NCI-H2171 (cell line): Measurements from ENCODE around the gene FES.
A peak's percentile ranks its signal among the peaks of the same experiment; 100 is the strongest.

Experiments used
- DNase-seq: peaks from one replicate; lab custom pipeline; 2025; lab: John Stamatoyannopoulos, UW

The FES gene

DNA sequence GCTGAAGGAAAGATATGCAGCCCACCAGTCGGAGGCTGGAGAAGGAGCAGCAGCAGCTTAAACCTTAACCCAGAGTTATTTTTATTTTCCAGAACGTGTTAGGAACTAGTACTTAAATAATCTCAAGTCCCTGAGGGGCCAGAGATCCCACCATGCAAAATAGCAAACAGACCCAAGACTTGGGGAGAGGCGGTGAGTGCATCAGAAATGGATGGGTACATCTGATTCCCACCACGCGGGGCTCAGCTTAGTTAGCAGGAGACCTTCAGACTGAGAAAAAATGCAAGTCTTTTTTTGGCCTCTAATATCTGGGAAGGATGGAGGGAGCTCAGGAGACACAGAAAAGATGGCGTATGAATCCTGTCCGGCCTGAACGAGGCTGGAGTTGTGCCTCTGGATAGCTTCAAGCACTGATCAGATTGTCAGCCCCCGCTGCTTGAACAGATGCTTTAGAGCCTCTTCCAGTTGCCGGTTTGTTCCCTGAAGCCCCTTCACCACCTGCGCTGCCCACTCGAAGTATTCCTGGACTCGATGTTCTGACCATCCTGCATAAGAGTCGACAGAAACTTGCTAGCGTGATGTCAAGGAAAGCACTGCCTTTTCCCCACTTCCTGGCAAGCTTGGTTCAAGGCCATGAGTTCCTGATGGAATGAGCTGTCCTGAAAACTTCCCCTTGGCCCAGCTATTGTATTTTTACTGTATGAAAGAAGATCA, 46.7 kb downstream of the FES start:
- peak; percentile 5 for DNase-seq

GRCh38 chr15:90931575-90931827, 47.2 kb downstream of the FES start:
- DNase-seq: no peak

- DNase-seq: peak; percentile 95
Measured at GRCh38 chr15:90931828-90932659, 47.7 kb downstream of the FES start, which contains the start of gene HDDC3. TSS of gene HDDC3 (minus strand) at chr15:90932549. CDS start at chr15:90932540, 9 bp downstream.

GRCh38 chr15:90932660-90932991, 48.3 kb downstream of the FES start:
- DNase-seq: no peak

DNA sequence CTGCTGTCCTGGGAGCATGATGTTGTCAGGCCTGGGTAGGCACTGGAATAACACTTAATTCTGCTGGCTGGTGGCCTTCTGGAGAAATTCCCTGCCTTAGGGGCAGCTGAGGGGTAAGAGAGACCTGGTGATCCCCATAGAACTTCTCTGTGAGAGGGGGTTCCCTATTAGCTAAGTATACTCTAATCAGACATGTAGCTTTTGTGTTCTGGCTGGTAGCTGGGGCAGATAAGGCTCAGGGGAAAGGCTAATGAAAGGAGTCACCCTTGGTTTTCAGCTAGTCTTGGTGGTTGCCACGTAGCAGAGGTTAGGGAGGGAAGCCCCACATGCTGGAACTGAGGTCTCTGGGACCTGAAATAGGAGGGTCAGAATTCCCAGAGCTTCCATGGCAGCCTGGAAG, 49.0 kb downstream of the FES start:
- no peak for DNase-seq

GRCh38 chr15:90934256-90934948, 50.1 kb downstream of the FES start:
- peak; percentile 83 for DNase-seq

DNA sequence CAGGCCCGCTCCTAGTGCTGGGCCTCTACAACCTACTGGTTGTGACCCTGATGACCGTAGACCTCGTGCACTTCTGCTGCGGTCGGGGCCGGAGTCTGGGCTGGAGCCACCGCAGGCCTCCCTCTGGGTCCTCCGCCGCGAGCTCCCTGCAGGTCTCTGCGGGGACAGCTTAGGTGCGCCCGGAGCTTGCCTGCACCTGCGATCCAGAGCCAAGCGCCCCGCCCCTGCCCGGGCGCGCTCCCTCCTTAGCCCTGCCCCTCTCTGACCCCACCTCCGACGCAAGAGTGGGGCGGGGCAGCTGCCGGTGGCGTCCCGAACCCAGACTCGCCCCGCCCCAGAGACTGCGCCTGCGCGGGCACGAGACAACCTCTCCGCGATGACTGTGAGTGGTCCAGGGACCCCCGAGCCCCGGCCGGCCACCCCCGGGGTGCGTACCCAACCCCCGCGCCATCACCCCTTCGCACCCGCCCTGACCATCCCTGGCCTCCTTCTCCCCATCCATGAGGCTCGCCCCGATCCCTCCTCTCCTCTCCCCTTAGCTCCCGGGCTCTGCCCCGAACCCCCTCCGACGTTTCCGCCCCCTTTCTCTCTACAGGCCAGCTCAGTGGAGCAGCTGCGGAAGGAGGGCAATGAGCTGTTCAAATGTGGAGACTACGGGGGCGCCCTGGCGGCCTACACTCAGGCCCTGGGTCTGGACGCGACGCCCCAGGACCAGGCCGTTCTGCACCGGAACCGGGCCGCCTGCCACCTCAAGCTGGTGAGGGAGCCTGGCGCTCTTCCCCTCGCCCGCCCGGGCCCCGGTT, 50.8 kb downstream of the FES start, which contains the start of gene UNC45A:
Gene UNC45A, plus strand, starts transcription at position 337 of the 803 bp plus-strand sequence. Its CDS starts 40 bp downstream, at position 377.
- peak; percentile 95 for DNase-seq

GRCh38 chr15:90936823-90937222, 52.5 kb downstream of the FES start:
- no peak for DNase-seq

DNA sequence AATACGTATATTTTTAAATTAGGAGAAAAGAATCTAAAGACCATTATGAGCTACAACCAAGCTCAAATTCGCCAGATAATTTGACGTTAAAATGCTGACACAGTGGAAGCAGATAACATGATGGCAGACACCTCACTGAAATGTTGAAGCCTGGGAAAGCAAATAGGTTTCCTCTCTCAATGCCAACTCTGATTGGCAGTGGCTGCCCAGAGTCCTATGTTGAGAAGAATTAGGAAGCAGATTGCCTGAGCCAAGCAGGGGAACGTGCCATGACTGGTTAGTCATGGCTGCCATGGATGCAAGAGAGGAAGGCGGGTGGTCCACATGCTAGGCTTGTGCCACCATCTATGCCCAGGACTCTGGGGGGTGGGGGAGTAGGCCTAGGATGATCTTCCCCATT, 54.0 kb downstream of the FES start:
- DNase-seq: no peak

DNA sequence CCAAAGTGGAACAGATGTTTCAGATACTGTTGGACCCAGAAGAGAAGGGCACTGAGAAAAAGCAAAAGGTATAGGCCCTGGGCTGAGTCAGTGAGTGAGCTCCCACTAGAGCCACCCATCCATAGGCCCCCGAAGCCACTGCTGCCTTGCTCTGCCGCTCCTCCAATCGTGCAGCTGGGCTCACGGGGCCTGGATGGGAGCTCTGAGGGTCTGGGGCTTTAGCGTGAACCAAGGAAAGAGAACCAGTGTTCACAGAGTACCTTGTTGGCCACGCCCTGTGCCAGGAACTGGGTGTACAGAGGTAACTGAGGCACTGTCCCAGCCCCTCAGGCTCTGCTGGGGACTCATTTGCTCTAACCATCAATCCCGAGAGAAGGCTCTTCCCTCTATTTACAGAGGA, 55.5 kb downstream of the FES start:
- no peak for DNase-seq

GRCh38 chr15:90941038-90941437, 56.7 kb downstream of the FES start:
- no peak for DNase-seq

GRCh38 chr15:90942354-90943120, 58.2 kb downstream of the FES start:
- DNase-seq: no peak

DNA sequence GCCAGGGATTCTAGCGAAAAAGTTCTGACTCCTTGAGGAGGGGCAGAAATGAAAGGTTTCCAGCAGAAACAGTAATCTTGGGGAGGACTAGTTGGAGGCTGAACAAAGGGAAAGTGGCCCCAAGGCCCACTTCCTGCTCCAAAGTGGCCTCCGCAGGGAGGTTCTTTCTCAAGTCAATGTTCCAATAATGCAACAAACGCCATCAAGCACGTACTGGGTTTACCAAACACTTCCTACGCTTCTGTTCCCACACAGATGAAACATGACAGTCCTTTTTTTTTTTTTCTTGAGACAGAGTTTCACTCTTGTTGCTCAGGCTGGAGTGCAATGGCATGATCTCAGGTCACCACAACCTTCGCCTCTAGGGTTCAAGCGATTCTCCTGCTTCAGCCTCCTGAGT, 60.8 kb downstream of the FES start:
- no peak for DNase-seq
